Stimulated activated effector memory CD8-positive, alpha-beta T cell treated with anti-CD3 and anti-CD28 coated beads, Interleukin-12 subunit alpha, Interleukin-12 subunit beta, amount 100 ng/mL, for 72 hours (primary cell): ENCODE data around the gene COL25A1.
A peak's percentile ranks its signal among the peaks of the same experiment; 100 is the strongest.

ENCODE experiments used
- ATAC-seq: fragments of 150-1000 bp; cut with Tn5 transposase; 2 replicates; pipeline ENCODE4 v1.10.0; 2021
- DNase-seq, 2 donors: peaks; one replicate each; pipeline ENCODE4 v3.0.0; 2021 to 2022; ENCODE audit warnings: low spot score in 2 of 2
- H3K27ac Mint-ChIP-seq: one replicate; pipeline ENCODE4 v1.8.0; 2022; ENCODE audit warnings: mild to moderate bottlenecking, mixed read lengths
- H3K36me3 Mint-ChIP-seq: one replicate; pipeline ENCODE4 v1.8.0; 2022; ENCODE audit warnings: mild to moderate bottlenecking, mixed read lengths
- H3K4me1 Mint-ChIP-seq: one replicate; pipeline ENCODE4 v1.8.0; 2022; ENCODE audit warnings: mixed read lengths
- H3K4me3 Mint-ChIP-seq: one replicate; pipeline ENCODE4 v1.8.0; 2022; ENCODE audit warnings: mild to moderate bottlenecking, mixed read lengths
- H3K9me3 Mint-ChIP-seq: one replicate; pipeline ENCODE4 v1.8.0; 2022; ENCODE audit warnings: mixed read lengths

Gene COL25A1

GRCh38 chr4:108825737-108826136, 476.7 kb downstream of the COL25A1 start:
- no peak overlapping the region for H3K4me3 Mint-ChIP-seq
- no peaks in the 10 kb centered on the region for H3K4me1 Mint-ChIP-seq
- DNase-seq (no peak), ATAC-seq (no peak)
- H3K27ac Mint-ChIP-seq: no peak overlapping the region
- H3K9me3 Mint-ChIP-seq: no peaks in the 10 kb centered on the region
- no peaks in the 10 kb centered on the region for H3K36me3 Mint-ChIP-seq

GRCh38 chr4:108821351-108821930, 481.0 kb downstream of the COL25A1 start:
- ATAC-seq: no peak
- Mint-ChIP-seq H3K4me1 (no peaks in the 10 kb centered on the region), H3K36me3 (no peaks in the 10 kb centered on the region), H3K4me3 (no peak overlapping the region), H3K9me3 (no peaks in the 10 kb centered on the region), H3K27ac (no peak overlapping the region)
- DNase-seq: no peak

GRCh38 chr4:108820492-108821350, 481.7 kb downstream of the COL25A1 start:
- H3K27ac Mint-ChIP-seq: no peak overlapping the region
- ATAC-seq (no peak), DNase-seq (no peak)
- no peaks in the 10 kb centered on the region for H3K9me3 Mint-ChIP-seq
- H3K36me3 Mint-ChIP-seq: no peaks in the 10 kb centered on the region
- no peaks in the 10 kb centered on the region for H3K4me1 Mint-ChIP-seq
- H3K4me3 Mint-ChIP-seq: no peak overlapping the region

- Mint-ChIP-seq H3K27ac (no peak overlapping the region), H3K4me1 (peaks cover 5% of the 10 kb centered on the region), H3K4me3 (no peak overlapping the region), H3K36me3 (no peaks in the 10 kb centered on the region), H3K9me3 (no peaks in the 10 kb centered on the region)
- DNase-seq (no peak), ATAC-seq (peak; percentile 73)
Observed at GRCh38 chr4:108814326-108814725, 488.1 kb downstream of the COL25A1 start.

- Mint-ChIP-seq H3K4me3 (no peak overlapping the region), H3K36me3 (no peaks in the 10 kb centered on the region), H3K27ac (no peak overlapping the region), H3K4me1 (peaks cover 5% of the 10 kb centered on the region), H3K9me3 (no peaks in the 10 kb centered on the region)
- no peak for DNase-seq
- ATAC-seq: peak; percentile 68
Observed at GRCh38 chr4:108813261-108813660, 489.2 kb downstream of the COL25A1 start.

GRCh38 chr4:108811486-108811885, 491.0 kb downstream of the COL25A1 start:
- Mint-ChIP-seq H3K27ac (no peak overlapping the region), H3K4me1 (peaks cover 9% of the 10 kb centered on the region), H3K9me3 (no peaks in the 10 kb centered on the region), H3K36me3 (no peaks in the 10 kb centered on the region), H3K4me3 (no peak overlapping the region)
- DNase-seq (no peak), ATAC-seq (no peak)

- Mint-ChIP-seq H3K4me3 (no peak overlapping the region), H3K4me1 (peaks cover 9% of the 10 kb centered on the region), H3K36me3 (no peaks in the 10 kb centered on the region), H3K9me3 (no peaks in the 10 kb centered on the region), H3K27ac (no peak overlapping the region)
- ATAC-seq: no peak
- DNase-seq: no peak
Observed at GRCh38 chr4:108810087-108810486, 492.4 kb downstream of the COL25A1 start.

- DNase-seq (no peak), ATAC-seq (no peak)
- Mint-ChIP-seq H3K27ac (no peak overlapping the region), H3K4me1 (peaks cover 4% of the 10 kb centered on the region), H3K4me3 (no peak overlapping the region), H3K9me3 (no peaks in the 10 kb centered on the region), H3K36me3 (no peaks in the 10 kb centered on the region)
Observed at GRCh38 chr4:108804648-108805273, 497.7 kb downstream of the COL25A1 start.

GRCh38 chr4:108799306-108799705, 503.2 kb downstream of the COL25A1 start:
- H3K36me3 Mint-ChIP-seq: no peaks in the 10 kb centered on the region
- no peaks in the 10 kb centered on the region for H3K9me3 Mint-ChIP-seq
- DNase-seq (no peak), ATAC-seq (no peak)
- no peaks in the 10 kb centered on the region for H3K4me1 Mint-ChIP-seq
- no peak overlapping the region for H3K27ac Mint-ChIP-seq
- H3K4me3 Mint-ChIP-seq: no peak overlapping the region

GRCh38 chr4:108796173-108796572, 506.3 kb downstream of the COL25A1 start:
- no peaks in the 10 kb centered on the region for H3K4me1 Mint-ChIP-seq
- H3K9me3 Mint-ChIP-seq: no peaks in the 10 kb centered on the region
- no peak overlapping the region for H3K27ac Mint-ChIP-seq
- no peak for DNase-seq
- no peak for ATAC-seq
- H3K36me3 Mint-ChIP-seq: no peaks in the 10 kb centered on the region
- no peak overlapping the region for H3K4me3 Mint-ChIP-seq

GRCh38 chr4:108795733-108796132, 506.7 kb downstream of the COL25A1 start:
- ATAC-seq (no peak), DNase-seq (no peak)
- H3K4me1 Mint-ChIP-seq: no peaks in the 10 kb centered on the region
- H3K27ac Mint-ChIP-seq: no peak overlapping the region
- no peaks in the 10 kb centered on the region for H3K9me3 Mint-ChIP-seq
- H3K36me3 Mint-ChIP-seq: no peaks in the 10 kb centered on the region
- no peak overlapping the region for H3K4me3 Mint-ChIP-seq

GRCh38 chr4:108794136-108794535, 508.3 kb downstream of the COL25A1 start:
- no peak overlapping the region for H3K27ac Mint-ChIP-seq
- ATAC-seq: no peak

GRCh38 chr4:108793415-108793814, 509.0 kb downstream of the COL25A1 start:
- ATAC-seq: no peak
- Mint-ChIP-seq H3K4me1 (no peaks in the 10 kb centered on the region), H3K9me3 (no peaks in the 10 kb centered on the region), H3K27ac (no peak overlapping the region), H3K36me3 (no peaks in the 10 kb centered on the region), H3K4me3 (no peak overlapping the region)
- no peak for DNase-seq

More at GRCh38 chr4:108794136-108794535, 508.3 kb downstream of the COL25A1 start:
- no peak for DNase-seq
- no peaks in the 10 kb centered on the region for H3K9me3 Mint-ChIP-seq
- H3K36me3 Mint-ChIP-seq: no peaks in the 10 kb centered on the region
- no peak overlapping the region for H3K4me3 Mint-ChIP-seq
- H3K4me1 Mint-ChIP-seq: no peaks in the 10 kb centered on the region

- no peak overlapping the region for H3K4me3 Mint-ChIP-seq
- H3K36me3 Mint-ChIP-seq: no peaks in the 10 kb centered on the region
- peak; percentile 6 for ATAC-seq
- H3K4me1 Mint-ChIP-seq: no peaks in the 10 kb centered on the region
- H3K27ac Mint-ChIP-seq: no peak overlapping the region
- DNase-seq: no peak
- no peaks in the 10 kb centered on the region for H3K9me3 Mint-ChIP-seq
Observed at GRCh38 chr4:108788731-108789130, 513.7 kb downstream of the COL25A1 start.

- Mint-ChIP-seq H3K9me3 (no peaks in the 10 kb centered on the region), H3K4me1 (no peaks in the 10 kb centered on the region), H3K27ac (peak overlapping the region; percentile 26), H3K36me3 (no peaks in the 10 kb centered on the region), H3K4me3 (no peak overlapping the region)
- DNase-seq (no peak), ATAC-seq (no peak)
Observed at GRCh38 chr4:108787724-108788123, 514.7 kb downstream of the COL25A1 start.

- H3K9me3 Mint-ChIP-seq: no peaks in the 10 kb centered on the region
- no peaks in the 10 kb centered on the region for H3K36me3 Mint-ChIP-seq
- no peak overlapping the region for H3K4me3 Mint-ChIP-seq
- H3K27ac Mint-ChIP-seq: no peak overlapping the region
- ATAC-seq: peak; percentile 31
- H3K4me1 Mint-ChIP-seq: no peaks in the 10 kb centered on the region
- no peak for DNase-seq
Observed at GRCh38 chr4:108787106-108787505, 515.4 kb downstream of the COL25A1 start.
